Measurements from ENCODE around the gene KRT80. TPM values are rescaled to one million over a fixed set of nuclear protein-coding genes. Genes with fewer than 3 reads are reported as not detected.
"Not testable (repeated sequence)": the region's sequence is repeated elsewhere in the genome, so short reads cannot be mapped to it uniquely, and the experiment has no call there.

KRT80 gene
- total RNA-seq, result 0.28 TPM

- ATAC-seq, result peak; percentile 81
- DNase-seq (ENCODE audit: low spot score), result peak; percentile 75
These were observed at the start of gene KRT80 for GRCh38 chr12:52191841-52192791. Gene KRT80 (minus strand): TSS chr12:52192014. CDS start chr12:52191902, 112 bp downstream.

DNA sequence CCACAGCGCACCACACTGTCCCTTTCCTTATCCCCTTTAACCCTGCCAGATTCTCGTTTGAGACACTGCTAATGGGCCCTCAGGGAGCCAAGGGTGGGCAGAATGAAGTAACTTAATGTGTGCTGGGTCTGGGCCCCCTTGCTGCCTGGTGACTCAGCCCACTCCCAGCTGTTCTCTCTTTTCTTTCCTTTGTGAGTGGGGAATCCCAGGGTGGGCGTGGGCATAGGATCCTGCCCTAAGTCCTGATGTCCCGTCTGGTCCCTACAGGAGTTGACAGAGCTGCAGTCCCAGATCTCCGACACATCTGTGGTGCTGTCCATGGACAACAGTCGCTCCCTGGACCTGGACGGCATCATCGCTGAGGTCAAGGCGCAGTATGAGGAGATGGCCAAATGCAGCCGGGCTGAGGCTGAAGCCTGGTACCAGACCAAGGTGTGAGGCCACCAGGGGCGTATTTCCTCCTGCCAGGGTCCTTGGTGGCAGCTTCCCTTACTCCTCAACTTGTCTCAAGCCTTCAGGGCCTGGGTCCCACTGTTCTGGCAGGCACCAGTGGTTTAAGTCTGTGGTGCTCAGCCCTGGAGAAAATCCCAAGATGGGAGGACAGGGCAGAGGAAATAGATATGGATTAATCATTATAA lies 49.5 kb upstream of the KRT80 start:
- ATAC-seq (no peak), DNase-seq (ENCODE audit: low spot score) (no peak)

DNA sequence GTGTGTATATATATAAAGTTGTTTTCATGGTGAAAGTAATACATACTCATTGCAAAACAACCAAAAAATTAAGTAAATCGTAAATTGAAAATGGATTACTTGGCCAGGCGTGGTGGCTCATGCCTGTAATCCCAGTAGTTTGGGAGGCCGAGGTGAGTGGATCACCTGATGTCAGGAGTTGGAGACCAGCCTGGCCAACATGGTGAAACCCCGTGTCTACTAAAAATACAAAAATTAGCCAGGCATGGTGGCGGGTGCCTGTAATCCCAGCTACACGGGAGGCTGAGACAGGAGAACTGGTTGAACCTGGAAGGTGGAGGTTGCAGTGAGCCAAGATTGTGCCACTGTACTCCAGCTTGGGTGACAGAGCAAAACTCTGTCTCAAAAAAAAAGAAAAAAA lies 48.4 kb upstream of the KRT80 start:
- ATAC-seq, result not testable (repeated sequence)

DNA sequence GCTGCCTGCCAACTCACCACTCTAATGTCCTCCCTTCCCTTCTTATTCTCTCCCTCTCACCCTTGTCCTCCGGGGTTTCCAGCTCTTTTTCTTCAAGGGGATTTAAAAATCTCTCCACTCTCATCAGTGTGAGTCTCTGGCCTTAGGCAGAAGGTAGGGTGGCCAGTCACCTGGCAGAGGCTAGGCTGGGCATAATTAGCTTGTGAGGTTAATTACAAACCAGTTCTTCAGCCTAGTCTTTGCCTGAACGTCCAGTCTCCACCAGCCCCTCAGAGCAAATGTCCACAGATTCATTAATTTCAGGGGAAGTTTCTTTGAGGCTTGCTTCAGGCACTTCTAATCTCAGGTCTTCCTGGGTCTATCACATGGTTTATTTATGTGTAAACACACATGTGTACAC lies 48.0 kb upstream of the KRT80 start:
- DNase-seq (ENCODE audit: low spot score) (no peak), ATAC-seq (no peak)

More for the DNA sequence above, 48.4 kb upstream of the KRT80 start:
- not testable (repeated sequence) for DNase-seq (ENCODE audit: low spot score)

DNA sequence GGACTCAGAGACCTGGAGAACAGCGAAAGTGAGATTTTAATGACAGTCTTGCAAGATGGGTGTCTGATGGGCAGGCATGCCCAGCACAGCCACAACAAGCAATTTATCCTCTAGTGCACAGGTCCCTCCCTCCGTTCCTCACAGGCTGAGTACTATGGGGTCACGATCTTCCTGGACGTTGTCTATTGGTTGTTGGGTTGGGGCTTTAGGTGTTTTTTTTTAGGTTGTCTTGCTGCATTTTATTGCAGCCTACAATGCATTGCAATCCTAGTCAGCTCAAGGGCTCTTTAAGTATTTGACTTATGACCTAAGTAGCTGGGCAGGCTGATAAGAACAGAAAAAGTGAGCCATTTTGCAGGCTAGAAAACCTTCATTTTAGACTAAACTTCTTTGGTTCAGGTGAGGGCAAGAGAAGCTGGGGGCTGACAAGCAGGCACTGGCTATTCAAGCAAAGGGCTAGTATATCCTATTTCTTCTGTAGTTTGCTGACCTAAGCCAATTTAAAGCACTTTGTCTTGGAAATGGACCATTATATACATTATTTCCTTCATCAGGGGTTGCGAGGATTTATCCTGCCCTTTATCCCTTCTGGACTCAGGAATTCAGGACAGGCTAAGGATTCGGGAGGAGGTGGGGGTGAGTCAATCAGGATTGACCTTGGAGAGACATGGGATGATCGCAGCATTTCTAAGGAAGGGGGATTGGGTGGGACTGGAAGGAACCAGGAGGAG lies 47.3 kb upstream of the KRT80 start:
- DNase-seq (ENCODE audit: low spot score) (no peak), ATAC-seq (no peak)

DNA sequence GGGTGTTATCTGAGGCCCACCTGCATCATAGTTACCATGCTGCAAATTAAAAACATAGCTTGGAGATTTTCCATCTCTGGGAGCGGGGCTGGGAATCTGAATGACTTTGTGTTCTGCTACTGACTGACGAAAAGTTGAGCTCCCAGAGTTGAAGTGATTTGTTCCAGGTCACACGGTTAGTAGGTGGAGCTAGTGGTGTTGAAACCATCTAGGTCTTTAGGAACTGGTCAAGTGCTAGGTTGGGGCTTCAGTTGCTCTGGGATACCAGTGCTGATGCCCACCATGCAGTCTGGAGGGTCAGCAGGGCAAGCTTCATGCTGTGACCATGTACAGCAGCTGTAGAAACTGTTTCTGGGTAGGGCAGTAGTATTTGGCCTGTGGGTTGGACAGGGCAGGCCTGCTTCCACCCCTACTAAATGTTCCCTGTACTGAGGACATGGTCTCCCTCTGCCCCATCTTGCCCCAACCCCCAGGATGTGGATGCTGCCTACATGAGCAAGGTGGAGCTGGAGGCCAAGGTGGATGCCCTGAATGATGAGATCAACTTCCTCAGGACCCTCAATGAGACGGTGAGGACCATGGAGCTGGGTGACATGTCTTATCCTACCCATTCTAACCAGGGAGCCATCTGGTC lies 46.5 kb upstream of the KRT80 start:
- ATAC-seq (no peak), DNase-seq (ENCODE audit: low spot score) (no peak)

DNA sequence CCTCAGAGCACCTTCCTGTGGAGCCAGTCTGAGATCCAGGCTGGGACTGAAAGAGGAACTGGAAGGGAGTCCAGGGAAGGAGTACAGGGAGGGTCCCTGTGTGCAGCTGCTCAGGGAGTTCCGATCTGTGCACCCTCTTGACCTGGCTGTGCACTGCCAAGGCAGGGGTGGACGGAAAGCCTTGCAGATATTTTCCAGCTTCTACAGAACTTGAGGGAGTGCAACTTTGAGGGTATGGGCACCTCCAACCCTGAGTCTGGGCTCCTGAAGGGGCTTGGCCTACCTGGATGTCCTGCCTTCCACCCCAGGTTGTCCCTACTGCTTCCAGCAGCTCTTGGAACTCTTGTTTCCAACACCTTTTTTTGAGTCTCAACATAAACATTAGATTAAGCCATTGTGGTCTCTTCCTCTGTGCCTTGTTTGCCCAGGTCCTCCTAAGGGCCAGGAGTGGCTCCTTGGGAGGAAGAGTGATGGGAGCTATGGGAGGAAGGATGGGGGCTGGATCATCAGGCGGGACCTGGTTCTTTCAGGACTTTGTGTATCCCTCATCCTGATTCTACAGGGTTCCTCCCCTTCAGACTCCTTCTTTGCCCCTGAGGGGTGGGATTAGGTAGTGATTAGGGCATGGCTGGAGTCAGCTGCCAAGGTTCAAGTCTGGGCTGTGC lies 44.7 kb upstream of the KRT80 start:
- ATAC-seq (no peak), DNase-seq (ENCODE audit: low spot score) (no peak)

GRCh38 chr12:52235822-52236361 lies 44.1 kb upstream of the KRT80 start:
- ATAC-seq (no peak), DNase-seq (ENCODE audit: low spot score) (no peak)

- no peak for ATAC-seq
- DNase-seq (ENCODE audit: low spot score), result no peak
These were observed 43.4 kb upstream of the KRT80 start for GRCh38 chr12:52235001-52235764.

DNA sequence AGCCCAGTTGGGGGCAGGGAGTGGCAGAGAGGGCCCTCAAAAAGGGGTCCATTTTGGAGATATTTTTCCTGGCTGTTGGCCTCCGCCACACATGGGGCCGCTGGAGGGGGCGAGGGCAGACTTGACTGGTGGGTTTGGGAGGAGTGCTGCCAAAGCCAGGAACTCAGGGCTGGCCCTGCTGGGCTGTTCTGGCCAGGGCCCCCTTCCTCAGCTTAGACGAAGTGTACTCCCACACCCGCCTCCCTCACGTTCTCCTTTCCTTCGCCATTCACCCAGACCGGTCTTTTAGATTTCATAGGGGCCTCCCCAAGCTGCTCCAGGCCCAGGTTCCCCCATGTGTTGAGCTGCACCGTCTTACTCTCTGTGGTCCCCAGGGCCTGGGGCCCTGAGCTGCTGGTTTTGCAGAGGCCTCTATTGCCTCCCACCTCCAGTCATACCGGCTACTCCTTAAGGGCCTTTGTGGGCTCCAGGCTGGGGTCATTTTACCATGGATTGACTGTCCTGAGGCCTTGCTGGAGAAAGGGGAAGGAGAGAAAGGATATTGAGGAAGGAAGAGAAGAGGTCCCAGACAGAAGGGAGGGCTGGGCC lies 42.5 kb upstream of the KRT80 start:
- ATAC-seq (no peak), DNase-seq (ENCODE audit: low spot score) (no peak)

DNA sequence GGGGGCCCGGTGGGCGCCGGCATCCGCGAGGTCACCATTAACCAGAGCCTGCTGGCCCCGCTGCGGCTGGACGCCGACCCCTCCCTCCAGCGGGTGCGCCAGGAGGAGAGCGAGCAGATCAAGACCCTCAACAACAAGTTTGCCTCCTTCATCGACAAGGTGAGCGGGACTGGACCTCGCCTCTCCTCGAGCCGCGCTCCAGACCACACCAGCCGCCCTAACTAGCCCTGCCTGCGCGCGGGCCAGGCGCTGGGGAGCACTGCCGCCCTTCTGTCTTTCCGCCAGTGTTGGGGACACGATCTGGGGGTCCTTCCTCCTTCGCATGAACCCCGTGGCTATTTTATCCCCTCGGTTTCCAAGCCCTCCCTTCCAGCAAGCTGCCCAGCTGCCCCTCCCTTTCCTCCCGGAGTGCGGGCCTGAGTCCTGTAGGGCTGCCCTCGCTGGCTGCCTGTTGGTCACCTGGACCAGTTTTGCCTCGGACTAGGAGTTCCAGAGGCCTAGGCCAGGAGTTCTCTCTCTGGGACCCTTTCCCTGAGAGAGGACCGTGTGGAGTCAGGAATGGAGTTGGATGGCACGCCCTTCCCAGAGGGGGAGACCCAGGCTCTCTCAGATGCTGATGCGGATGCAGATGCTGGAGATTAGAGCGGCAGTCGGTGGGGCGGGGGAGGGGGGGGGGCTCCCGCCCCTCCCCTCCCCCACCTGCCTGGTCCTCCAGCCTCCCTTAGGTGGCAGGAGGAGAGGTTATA lies 41.8 kb upstream of the KRT80 start:
- ATAC-seq (no peak), DNase-seq (ENCODE audit: low spot score) (no peak)

- ATAC-seq (peak; percentile 49), DNase-seq (ENCODE audit: low spot score) (no peak)
These were observed 41.1 kb upstream of the KRT80 start, which contains the start of gene KRT7 for GRCh38 chr12:52232674-52233461. Gene KRT7 (plus strand): TSS chr12:52233243. CDS start chr12:52233297, 54 bp downstream.

- ATAC-seq (no peak), DNase-seq (ENCODE audit: low spot score) (no peak)
These were observed 40.4 kb upstream of the KRT80 start for GRCh38 chr12:52232203-52232673.

DNA sequence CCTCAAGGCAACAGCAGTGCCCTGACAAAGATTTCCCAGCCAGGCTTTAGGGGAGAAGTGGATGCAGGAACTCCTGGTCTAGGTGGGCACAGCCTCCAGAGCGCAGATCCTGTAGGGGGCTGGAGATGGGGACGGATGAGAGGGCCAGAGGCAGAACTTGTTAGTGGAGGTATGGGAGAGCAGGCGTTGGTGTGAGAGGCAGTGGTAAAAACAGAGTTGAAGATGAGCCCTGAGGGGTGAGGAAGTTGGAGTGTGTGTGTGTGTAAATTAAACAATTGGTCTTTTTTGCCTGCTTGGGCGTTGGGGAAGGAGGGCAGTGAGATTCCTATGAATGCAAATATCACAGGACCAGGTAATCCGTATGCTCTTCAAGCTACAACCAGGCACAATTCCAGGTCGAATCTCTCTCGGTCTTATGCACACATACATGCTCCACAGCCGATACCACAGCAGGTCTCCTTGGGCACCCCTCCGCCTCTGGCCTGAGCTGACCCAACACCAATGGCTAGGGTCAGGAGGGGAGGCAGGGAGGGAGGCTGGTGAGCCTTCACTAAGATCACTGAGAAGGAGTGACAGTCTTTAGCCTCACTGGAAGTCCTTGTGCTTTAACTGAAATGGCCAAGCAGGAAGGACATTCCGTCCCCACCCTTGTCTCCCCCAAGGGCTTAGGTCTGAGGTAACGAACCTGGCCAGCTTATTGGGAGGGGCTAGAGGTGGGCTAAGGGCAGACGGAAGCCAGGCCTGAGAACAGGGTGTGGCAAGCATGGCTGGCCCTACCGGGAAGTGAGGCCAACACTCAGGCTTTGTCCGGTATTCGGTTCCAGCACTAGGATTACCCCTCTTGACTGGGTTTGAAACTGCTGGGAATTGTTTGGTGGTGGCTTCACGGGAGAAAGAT lies 39.7 kb upstream of the KRT80 start:
- no peak for ATAC-seq

GRCh38 chr12:52230364-52231281 lies 38.8 kb upstream of the KRT80 start:
- peak; percentile 24 for ATAC-seq

More for the DNA sequence above, 39.7 kb upstream of the KRT80 start:
- no peak for DNase-seq (ENCODE audit: low spot score)

More at GRCh38 chr12:52230364-52231281, 38.8 kb upstream of the KRT80 start:
- no peak for DNase-seq (ENCODE audit: low spot score)
